Measurements from ENCODE around the gene TXNDC8.
A peak's percentile ranks its signal among the peaks of the same experiment; 100 is the strongest.

The TXNDC8 gene

GRCh38 chr9:110276781-110277180 lies 60.9 kb downstream of the TXNDC8 start:
- DNase-seq: no peak

- DNase-seq: no peak
These were observed 67.3 kb downstream of the TXNDC8 start for GRCh38 chr9:110270211-110270995.

GRCh38 chr9:110266795-110267194 lies 70.9 kb downstream of the TXNDC8 start:
- DNase-seq: no peak

GRCh38 chr9:110261632-110262031 lies 76.0 kb downstream of the TXNDC8 start:
- DNase-seq: no peak

- no peak for DNase-seq
These were observed 76.8 kb downstream of the TXNDC8 start for GRCh38 chr9:110260911-110261310.

DNA sequence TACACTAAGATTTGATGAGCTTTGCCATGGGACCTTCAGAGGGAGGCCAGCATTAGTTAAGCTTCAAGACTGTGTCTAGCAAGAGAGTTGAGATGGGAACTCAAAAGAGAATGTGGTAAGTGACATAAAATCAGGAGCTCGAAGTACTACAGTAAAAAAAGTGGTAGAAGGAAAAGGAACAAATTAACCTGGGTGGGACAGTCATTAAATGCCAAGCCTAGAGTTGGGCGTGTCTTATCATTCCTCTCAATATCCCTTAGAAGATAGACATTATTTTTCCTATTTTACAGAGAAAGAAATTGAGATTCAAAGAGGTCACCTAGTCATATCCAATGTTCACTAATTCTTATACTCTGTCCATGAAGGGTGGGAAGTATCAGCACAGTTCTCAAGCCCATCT lies 78.1 kb downstream of the TXNDC8 start:
- no peak for DNase-seq

DNA sequence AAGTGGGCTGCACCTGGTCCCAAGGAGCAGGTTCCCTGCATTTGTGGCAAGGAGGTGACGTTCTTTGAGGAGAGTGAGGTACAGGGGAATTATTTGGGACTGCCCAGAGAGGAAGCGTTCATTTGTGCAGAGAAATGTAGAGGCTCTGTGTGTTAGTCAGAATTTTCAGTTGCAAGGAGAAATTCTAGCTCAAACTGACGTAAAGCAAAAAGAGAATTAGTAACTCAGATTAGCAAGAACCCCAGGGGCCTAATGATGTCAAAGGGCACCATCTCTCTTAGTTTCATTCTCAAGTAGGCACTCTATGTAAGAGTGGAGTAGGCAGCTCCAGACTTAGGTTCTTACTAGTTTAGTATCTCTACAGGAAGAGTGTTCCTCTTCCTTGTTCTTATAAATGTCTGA lies 79.0 kb downstream of the TXNDC8 start:
- DNase-seq: peak in 1 of 5 experiments; percentile 45

DNA sequence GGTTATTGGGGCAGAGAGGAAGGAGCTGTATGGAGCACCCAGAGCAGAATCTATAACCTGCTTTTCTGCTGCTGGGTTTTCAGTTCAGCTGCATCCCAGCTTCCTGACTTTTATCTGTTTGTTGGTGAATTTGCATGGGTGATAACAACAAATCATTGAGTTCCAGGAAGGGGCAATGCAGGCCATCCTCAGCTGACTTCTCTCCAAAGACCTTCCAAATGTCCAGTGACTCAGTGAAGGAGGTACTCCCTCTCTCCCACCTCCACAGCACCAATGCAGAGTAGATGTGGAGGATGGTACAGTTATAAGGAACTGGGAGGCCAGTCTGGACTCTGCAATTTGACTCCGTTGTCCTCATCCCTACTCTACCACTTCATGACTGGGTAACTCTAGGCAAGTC lies 79.7 kb downstream of the TXNDC8 start:
- no peak for DNase-seq

GRCh38 chr9:110257097-110257841 lies 80.4 kb downstream of the TXNDC8 start:
- no peak for DNase-seq

DNA sequence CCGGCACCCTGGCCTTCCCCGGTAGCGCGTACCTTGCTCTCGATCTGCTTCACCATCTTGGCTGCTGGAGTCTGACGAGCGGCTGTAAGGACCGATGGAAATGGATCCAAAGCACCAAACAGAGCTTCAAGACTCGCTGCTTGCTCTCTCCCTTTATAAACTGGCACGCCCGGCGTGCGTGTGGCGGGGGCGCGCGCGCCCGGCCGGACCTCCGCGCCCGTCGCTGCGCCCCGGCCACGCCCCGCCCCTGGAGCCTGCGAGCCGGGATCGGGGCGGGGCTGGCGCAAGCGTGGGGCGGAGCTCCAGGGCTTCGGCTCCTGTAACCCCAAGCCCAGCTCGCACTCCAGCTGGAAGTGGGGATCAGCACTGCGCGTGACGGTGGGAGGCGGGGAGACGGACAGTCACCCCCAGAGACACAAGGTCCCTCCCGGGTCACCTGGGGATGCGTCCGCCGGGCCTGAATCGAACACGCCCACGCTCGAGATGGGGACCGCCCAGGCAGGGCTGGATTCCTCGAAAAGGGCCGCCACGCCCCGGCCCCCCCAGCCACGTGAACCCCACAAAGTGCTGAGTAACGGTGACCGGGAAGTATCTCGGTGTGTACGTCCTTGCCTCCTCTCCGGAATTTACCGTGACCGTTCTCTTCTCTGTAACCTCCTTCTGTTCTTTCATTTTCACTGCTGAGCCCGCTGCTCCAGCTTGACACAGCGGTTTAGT lies 81.1 kb downstream of the TXNDC8 start, which contains the start of gene TXN:
TXN (minus strand) TSS at position 128 of the 717 bp plus-strand sequence; CDS start at position 56, 72 bp downstream.
- DNase-seq: peak; percentile 61 to 92 (median 72)

DNA sequence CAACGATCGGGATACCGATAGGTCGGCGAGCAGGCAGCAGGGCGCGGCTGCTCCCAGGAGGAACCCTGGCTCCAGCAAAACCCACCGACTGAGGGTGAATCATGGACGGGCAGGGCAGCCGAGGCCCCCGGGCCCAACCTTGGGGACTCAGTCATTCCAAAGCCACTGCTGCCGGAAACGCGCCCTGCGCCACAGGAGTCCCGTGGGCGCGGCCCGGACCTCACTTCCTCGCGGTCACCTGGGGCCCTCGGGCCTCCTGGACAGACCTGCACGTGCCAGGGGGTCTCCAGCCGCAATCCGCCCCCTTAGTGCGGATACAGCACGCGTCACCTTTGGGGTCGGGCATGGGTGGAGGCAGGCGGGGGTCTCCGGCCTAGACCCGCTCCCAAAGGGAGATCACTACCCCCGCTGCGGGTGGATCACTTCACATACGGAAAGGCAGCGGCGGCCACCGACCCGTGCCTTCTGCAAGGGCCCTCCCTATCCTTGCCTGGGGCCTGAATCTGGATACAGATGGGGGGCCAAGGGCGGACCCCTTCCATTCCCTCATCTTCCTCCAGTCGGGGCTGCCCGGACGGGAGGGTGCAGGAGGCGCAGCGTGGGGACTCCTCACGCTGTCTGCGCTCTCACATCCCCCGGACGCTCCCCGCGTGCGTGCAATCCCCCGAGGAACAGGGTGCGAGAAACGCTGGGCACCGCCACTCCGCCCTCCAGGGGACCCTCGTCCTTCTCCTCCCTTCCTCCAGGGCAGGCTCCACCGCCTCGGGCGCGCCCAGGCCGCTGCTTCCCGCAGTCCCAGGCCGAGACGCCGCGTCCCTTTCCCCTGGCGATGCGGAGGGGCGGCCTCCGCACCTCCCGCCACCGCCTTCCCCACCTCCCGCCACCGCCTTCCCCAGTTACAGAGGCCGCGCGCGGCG lies 81.9 kb downstream of the TXNDC8 start:
- peak in 4 of 5 experiments; percentile 12 to 65 (median 26) for DNase-seq

DNA sequence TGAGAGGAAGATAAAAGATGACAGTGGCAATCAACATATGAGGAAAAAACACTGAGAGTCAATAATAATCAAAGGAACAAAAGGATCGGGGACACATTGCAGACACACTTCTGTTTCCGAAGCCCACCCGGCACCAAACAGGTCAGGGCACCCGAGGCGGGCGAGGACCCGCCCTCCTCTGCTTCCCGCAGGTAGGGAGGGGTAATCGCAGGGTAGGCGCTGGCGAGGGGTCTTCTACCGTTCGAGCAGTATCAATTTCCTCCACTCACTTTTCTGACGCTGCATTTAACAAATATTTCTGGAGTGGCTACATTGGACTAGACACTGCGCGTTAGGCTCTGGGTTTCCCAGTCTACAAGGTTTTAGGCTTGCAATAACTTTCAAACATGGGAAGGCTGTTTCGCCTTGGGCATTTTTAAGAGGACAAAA lies 82.6 kb downstream of the TXNDC8 start:
- peak in 2 of 5 experiments; percentile 11 to 36 for DNase-seq

DNA sequence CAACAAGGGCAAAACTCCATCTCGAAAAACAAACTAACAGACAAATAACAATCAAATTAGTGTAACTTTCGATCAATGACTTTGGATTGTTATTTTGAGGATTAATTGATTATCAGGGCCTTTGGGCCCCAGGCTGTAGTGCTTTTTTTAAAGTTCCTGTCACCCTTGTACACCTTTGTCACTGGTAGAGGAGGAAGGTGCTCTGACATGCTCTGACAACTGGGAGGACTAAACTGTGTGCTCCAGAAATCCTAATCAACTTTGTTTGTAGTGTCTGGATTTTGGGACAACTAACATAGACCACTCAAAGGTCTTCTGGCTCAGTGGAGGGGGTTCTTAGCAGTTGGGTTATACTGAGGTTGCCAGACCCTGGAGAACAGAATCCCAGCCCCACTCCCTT lies 83.2 kb downstream of the TXNDC8 start:
- no peak for DNase-seq
